HG02840 (cell line): Measurements from ENCODE around the gene CCL27.
"Not testable (repeated sequence)": the region's sequence is repeated elsewhere in the genome, so short reads cannot be mapped to it uniquely, and the experiment has no call there.

ENCODE experiments used
- ATAC-seq: cut with Tn5 transposase; IDR thresholded peaks from one replicate; pipeline ENCODE4 v1.9.1; 2021; ENCODE audit warnings: mild to moderate bottlenecking, moderate library complexity, moderate number of reproducible peaks; ENCODE audit not compliant: unreplicated experiment, low FRiP score

Gene CCL27

GRCh38 chr9:34651876-34652601 is 10.4 kb downstream of the CCL27 start, which contains the start of gene IL11RA:
TSS of gene IL11RA (plus strand) at chr9:34652185. CDS start at chr9:34655218, 3,033 bp downstream.
- no peak for ATAC-seq

DNA sequence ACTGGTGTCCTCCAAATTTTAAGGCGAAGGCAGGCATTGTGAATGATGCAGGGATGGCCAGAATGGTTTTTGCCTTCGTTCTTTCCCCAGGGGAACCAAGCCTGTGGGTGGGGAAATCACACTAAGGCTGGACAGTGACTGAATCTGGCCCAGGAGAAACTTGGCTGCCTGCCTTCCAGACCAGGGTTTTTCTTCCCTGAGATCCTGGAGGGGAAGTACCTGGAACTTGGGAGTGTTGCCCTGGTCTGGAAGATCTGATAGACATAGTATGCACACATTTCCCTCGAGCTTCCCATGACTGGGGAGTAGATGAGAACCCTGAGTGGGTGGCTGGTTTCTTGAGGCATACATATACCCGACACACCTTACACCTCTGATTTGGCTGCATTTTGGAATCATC is 11.1 kb downstream of the CCL27 start:
- no peak for ATAC-seq

GRCh38 chr9:34650816-34651215 is 11.6 kb downstream of the CCL27 start:
- ATAC-seq: no peak

DNA sequence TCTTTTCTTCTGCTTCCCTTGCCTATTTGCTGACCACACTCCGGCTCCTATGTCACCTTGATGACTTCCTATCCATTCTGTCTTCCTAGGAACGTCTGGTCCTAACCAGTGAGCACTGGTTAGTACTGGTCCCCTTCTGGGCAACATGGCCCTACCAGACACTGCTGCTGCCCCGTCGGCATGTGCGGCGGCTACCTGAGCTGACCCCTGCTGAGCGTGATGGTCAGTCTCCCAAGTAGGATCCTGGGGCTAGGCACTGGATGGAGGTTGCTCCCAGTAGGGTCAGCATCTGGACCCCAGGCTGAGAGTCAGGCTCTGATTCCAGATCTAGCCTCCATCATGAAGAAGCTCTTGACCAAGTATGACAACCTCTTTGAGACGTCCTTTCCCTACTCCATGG is 13.8 kb downstream of the CCL27 start:
- ATAC-seq: no peak

- ATAC-seq: no peak
These were observed 14.8 kb downstream of the CCL27 start for GRCh38 chr9:34647651-34648050.

DNA sequence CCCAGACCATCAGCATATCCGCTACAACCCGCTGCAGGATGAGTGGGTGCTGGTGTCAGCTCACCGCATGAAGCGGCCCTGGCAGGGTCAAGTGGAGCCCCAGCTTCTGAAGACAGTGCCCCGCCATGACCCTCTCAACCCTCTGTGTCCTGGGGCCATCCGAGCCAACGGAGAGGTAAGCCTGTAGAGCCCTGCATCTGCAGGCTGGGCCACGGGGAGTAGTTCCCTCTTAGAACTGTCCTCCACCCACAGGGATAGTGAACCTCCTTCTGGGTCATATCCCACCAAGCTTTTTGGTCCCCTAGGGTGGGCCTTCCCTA is 15.4 kb downstream of the CCL27 start:
- ATAC-seq: peak; percentile 10

- ATAC-seq: peak; percentile 86
These were observed 16.0 kb downstream of the CCL27 start, which contains the start of gene GALT for GRCh38 chr9:34646211-34647083. TSS of gene GALT (plus strand) at chr9:34646675. CDS start at chr9:34646705, 30 bp downstream.

DNA sequence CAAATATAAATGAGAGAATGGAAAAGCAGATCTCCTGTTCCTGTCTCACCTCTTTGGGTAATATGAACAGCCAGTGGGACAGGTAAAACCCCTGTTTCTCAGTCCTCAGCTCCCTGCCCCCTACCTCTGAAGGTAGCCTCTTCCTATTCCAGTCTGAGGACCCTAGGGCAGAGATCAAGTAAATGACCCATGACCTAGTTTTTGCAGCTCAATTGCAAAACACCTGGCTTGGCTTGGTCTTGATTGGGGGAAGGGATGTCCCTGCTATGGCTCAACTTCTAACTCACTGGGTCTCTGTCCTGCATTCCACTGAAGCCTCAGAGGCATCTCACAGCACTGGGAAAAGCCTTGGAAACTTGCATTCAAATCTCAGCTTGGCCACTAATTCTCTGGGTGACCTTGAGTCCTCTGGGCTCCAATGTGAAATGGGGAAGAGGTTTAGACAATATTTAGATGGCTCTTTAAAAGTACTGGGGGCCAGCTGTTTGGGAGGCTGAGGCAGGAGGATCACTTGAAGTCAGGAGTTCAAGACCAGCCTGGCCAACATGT is 17.6 kb downstream of the CCL27 start:
- no peak for ATAC-seq

GRCh38 chr9:34642679-34643078 is 19.8 kb downstream of the CCL27 start:
- ATAC-seq: no peak

DNA sequence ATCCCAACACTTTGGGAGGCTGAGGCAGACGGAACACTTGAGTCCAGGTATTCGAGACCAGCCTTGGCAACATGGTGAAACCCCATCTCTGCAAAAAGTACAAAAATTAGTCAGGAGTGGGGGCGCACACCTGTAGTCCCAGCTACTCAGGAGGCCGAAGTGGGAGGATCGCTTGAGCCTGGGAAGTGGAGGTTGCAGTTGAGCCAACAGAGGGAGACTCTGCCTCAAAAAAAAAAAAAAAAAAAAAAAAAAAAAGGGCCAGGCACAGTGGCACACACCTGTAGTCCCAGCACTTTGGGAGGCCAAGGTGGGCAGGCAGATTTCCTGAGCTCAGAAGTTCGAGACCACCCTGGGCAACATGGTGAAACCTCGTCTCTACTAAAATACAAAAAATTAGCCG is 23.1 kb downstream of the CCL27 start:
- not testable (repeated sequence) for ATAC-seq

DNA sequence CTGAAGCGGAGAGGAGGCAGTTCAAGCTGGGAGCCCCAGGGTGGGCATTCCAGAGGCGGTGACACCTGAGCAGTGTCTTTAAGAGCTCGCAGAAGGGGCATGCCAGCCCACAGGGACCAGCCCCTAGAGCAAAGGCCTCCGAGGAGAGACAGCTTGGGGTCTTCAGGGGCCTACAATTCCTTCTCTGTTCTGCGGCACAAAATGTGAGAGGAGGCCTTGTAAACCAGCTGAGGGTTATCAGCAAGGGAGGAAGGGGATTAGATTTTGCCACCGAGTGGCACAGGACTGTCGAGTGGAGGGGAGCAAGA is 24.4 kb downstream of the CCL27 start:
- no peak for ATAC-seq

- peak; percentile 86 for ATAC-seq
These were observed 24.9 kb downstream of the CCL27 start, which contains the start of gene SIGMAR1 for GRCh38 chr9:34637356-34638137. TSS of gene SIGMAR1 (minus strand) at chr9:34637787. CDS start at chr9:34637697, 90 bp downstream.

- ATAC-seq: peak; percentile 3
These were observed 25.6 kb downstream of the CCL27 start for GRCh38 chr9:34636791-34637355.

GRCh38 chr9:34635556-34635955 is 26.9 kb downstream of the CCL27 start:
- ATAC-seq: no peak

DNA sequence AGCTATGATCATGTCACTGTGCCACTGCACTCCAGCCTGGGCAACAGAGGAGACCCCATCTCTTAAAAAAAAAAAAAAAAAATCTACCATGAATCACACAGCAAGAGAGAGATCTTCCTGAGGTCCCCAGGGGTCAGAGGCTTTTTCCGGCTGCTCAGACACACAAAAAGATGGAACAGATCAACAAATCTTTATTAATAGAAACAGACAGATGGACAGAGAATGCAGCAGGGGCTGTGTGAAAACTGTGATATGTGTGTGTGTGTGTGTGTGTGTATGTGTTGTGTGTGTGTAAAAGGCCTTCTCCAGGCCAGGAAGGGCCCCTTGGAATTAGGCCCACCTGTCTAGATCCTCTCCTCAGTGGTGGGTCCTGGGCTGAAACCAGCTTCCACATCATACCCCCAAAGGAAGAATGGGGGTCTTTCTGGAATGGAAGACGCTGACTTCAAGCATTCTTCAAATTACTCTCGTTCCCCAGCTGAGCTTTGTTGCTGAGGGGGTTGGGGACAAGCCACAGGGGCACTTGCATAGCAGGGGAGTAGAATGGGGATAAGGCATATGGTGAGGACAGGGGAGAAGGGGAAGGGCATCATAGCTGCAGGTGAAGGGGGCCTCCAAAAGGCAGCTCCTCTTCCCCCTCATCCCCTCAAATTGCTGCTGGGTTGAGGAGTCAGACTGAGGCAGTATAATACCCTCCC is 27.8 kb downstream of the CCL27 start:
- no peak for ATAC-seq

- ATAC-seq: no peak
These were observed 28.5 kb downstream of the CCL27 start for GRCh38 chr9:34633851-34634550.

DNA sequence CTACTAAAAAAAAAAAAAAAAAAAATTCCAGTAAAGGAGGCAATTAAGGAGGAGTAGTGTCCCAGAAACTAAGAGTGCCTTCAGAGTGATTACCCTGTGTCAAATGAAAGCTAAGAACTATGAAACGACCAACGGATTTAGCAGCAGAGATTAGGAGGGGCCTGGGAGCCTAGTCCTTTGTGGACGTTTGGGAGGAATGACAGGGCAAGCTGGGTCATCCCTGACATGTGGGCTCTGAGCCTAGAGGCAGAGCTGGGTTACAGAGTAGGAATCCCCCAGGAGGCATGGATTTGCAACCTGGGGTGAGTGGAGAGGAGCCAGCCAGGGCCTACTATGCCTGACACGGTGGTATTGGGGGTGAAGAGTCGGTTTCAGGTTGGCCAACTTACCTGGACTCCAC is 29.3 kb downstream of the CCL27 start:
- no peak for ATAC-seq

DNA sequence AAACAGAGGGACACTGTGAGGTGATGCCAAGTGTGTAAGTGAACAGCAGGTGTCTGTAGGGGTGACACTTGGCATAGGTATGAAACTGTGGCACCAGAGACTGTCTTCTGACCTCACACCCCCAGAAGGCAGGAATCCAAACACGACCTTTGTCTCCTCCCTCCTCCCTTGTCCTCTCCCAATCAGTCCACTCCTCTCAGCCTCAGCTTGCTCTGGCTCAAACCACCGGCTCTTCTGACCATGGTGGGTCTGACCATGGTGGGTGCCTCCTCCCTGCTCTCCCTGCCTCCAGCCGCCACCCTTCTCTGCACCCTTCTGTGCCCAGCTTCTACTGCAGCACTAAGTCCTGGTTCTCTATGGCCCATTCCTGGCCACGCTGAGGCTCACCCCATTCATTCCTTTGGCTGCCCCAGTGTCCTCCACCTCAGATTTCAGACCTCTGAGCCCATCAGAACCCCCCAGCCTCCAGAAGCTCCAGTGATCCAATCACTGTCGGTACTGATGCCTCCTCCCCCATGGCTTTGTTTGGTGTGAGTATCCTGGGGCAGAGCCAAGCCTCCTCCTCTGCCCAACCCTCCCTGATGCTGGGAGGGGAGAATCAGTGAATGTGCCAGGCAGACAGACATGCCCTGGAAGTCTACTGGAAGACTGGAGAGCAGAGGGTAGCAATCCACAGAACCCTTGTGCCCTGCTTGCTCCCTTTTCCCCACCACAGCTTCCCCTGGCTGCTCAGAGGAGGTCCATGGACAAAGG is 31.9 kb downstream of the CCL27 start:
- ATAC-seq: no peak

DNA sequence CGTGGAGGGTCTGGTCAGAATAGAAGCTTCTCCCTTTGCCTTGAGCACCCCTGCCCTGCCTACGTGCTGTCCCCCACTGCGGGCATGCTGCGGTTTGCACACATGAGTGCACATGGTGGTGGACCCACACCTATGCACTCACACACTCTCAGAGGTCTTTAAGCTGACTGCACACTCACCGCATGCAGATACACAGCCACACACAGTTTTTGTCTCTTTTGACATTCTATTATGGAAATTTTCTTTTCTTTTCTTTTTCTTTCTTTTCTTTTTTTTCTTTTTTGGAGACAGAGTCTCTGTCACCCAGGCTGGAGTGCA is 33.0 kb downstream of the CCL27 start:
- ATAC-seq: no peak
